GM10248 (cell line): ENCODE measurements around the gene MICOS13.

Experiments used
- CTCF ChIA-PET: fragments of 300-600 bp; sonication (Branson Sonifier 250); formaldehyde crosslinking; extraction: SDS; loops from one replicate; lab custom pipeline; 2021; ENCODE audit warnings: antibody characterized with exemption; lab: Yijun Ruan, JAX
- POLR2A ChIA-PET: fragments of 350-650 bp; sonication (Branson Sonifier 250); formaldehyde crosslinking; extraction: SDS; loops from one replicate; lab custom pipeline; 2020; ENCODE audit warnings: antibody characterized with exemption; lab: Yijun Ruan, JAX
- DNase-seq: peaks from one replicate; pipeline ENCODE4 v3.0.0; 2012; ENCODE audit errors: extremely low spot score
- CTCF ChIP-seq: IDR thresholded peaks from 2 replicates; pipeline ENCODE4 v1.5.1; 2012; ENCODE audit warnings: mild to moderate bottlenecking, low read depth; ENCODE audit errors: extremely low read depth, missing control alignments, control extremely low read depth

The MICOS13 gene

GRCh38 chr19:5694956-5695648, 14.8 kb upstream of the MICOS13 start:
- ChIA-PET CTCF (interaction anchor here (0.8 to 4.7 kb wide), 3 partner anchors 7 to 23 kb away, joined by 3 to 34 read pairs (median 3); partner anchors contain the start of gene RPL36), POLR2A (interaction anchor here (0.9 kb wide), 1 partner anchor 17 kb away, joined by 3 read pairs; no protein-coding TSS in a partner anchor)
- DNase-seq = no peak
- TF ChIP-seq CTCF = no peak

- ChIA-PET CTCF (no interaction called here), POLR2A (interaction anchor here (1.0 kb wide), 1 partner anchor 26 kb away, joined by 4 read pairs; the partner anchor contains the start of genes CATSPERD and LONP1)
- DNase-seq = no peak
Measured at GRCh38 chr19:5694167-5694955, 14.0 kb upstream of the MICOS13 start.

GRCh38 chr19:5693195-5694166, 13.2 kb upstream of the MICOS13 start:
- TF ChIP-seq CTCF = no peak
- DNase-seq = no peak
- CTCF ChIA-PET = no interaction called here
- POLR2A ChIA-PET = interaction anchor here (1.0 kb wide), 1 partner anchor 27 kb away, joined by 4 read pairs; the partner anchor contains the start of genes CATSPERD and LONP1

More at GRCh38 chr19:5694167-5694955, 14.0 kb upstream of the MICOS13 start:
- no peak for TF ChIP-seq CTCF

- no peak for DNase-seq
- ChIA-PET POLR2A (no interaction called here), CTCF (no interaction called here)
- no peak for TF ChIP-seq CTCF
Measured at GRCh38 chr19:5692723-5693194, 12.4 kb upstream of the MICOS13 start.

- DNase-seq = no peak
- CTCF ChIA-PET = interaction anchor here (1.3 to 6.0 kb wide), 3 partner anchors 9 to 26 kb away, joined by 3 to 79 read pairs (median 7); partner anchors contain the start of genes CATSPERD and LONP1
- POLR2A ChIA-PET = interaction anchor here (1.0 to 1.4 kb wide), 5 partner anchors 12 to 26 kb away, joined by 3 to 6 read pairs (median 4); no protein-coding TSS in a partner anchor
- no peak for TF ChIP-seq CTCF
Measured at GRCh38 chr19:5691822-5692722, 11.8 kb upstream of the MICOS13 start.
